HUDEP-2 (cell line): ENCODE results near the gene DNAJC6.

ENCODE experiments used
- DNase-seq, 76 experiments: peaks; one replicate each; lab custom pipeline; 2025; ENCODE audit not compliant: unreplicated experiment in 76 of 76; lab: John Stamatoyannopoulos, UW

The DNAJC6 gene

DNA sequence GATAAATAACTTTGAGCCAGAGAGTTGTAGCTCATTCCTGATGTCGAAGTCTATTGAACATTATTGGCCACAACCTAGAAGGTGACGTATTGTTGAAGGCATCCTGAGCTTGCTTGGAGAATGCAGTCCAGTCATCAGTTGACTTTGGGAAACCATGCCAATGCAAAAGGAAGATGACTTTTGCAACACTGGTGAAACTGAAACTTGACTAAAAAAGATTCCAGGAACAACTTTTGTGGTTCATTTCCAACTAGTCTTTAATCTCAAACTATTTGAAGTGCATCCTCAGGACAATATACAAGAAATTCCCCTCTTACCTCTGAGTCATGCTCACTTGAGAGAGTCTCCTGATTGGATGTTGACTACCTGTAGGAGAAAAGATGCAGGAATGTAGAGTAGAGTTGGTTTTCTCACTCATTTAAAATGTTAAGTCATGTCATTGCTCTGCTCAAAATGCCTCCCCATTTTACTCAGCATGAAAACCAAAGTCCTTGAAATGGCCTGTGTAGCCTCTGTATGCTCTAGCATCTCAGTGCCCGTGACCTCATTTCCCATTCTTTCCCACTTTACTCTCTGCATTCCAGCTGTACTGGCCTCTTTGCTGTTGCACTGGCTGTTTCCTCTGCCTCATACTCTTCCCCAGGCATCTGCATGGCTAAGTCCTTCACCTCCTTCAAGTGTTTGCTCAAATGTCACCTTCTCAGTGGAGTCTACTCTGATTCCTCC lies 86.7 kb downstream of the DNAJC6 start:
- no peak for DNase-seq

DNA sequence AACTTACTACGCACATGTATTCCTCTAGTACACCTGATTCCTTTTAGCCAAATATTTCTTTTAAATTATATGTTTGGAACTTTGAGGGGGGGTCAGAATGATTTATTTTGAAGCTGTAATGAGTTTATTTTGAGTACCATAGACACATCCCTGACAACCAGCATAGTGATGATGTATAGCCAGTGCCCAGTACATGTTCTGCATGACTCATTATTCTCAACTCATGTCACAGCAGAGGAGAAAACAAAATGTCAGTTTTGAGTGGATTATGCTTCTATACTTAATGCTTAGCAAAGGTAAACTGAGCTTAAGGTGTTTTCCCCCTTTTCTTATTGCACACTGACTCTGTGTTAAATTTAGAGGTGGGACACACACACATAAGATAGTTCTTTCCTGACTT lies 88.7 kb downstream of the DNAJC6 start:
- DNase-seq: no peak

- DNase-seq: no peak
Measured at GRCh38 chr1:65399003-65399402, 89.7 kb downstream of the DNAJC6 start.

GRCh38 chr1:65401612-65402011 lies 92.3 kb downstream of the DNAJC6 start:
- no peak for DNase-seq

DNA sequence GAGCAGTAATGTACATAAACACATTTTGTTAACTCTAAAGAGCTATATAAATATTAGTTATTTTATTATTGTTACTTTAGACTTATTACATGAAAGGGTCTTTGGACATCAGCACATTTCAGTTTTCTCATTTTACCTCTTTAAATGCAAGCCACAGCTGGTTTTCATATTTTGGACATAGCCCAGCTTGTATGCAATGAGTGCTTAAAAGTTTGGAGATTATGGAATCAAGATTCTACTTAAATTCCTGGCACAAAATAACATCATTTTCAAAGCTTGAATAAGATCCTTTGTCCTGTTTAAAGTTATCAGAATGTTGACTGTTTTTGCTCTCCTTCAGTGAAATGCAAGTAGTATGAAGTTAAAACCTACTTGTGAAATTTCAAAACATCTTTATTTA lies 95.6 kb downstream of the DNAJC6 start:
- DNase-seq: no peak

DNA sequence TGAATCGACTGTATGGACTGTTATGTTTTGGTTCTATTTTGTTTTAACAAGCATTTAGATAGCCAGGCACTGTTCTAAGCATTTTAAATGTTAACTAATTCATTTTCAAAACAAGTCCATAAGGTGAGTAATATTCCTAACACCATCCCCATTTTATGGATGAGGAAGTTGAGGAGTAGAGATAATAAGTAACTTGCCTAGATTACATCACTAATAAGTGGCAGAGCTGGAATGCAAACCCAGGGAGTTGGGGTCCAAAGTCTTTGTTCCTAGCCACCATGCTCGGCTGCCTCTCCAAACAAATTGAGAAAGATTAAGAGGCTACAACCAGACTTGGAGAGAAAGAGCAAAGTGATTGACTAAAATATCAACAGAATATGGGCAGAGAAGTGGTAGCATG lies 98.5 kb downstream of the DNAJC6 start:
- DNase-seq: no peak

DNA sequence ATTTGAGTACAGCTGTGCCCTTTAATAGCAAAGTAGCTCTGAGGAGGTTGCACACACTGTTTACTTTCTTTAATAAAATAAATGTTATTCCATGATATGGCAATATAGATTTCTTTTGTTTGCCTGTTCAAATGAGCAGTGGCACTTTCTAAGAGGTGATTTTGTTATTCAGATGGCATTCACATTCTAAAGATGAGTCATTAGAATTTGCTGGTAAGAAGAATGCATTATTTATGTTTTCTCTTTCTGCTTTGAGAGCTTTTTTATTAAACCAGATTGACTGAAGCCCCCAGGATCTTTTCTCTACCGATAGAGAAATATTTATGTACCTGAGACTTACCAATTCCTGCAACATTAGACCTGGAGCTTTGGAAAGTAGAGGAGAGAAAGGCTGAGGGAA lies 100.0 kb downstream of the DNAJC6 start:
- DNase-seq: no peak

DNA sequence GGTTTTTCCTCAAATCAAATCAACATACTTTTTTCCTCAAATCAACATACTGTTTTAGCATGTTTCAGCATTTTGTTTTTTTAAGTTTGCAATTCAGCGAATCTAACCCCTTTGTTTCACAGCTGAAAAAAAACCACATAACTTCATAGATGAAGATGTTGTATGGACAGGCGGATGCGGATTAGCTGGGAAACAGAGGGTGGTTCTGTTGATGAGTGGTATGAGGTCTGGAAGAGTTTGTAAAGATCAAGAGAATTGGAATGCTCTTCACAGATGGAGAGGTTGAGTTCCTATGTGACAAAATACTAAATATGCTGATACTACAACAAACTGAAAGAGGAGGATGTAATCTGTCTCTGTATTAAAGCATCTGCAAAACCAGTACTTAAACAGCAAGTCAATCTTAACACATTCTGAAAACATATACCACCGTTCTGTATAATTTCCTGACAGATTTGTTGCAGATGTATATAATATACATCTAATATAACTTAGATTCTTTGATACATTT lies 100.5 kb downstream of the DNAJC6 start:
- DNase-seq: no peak

DNA sequence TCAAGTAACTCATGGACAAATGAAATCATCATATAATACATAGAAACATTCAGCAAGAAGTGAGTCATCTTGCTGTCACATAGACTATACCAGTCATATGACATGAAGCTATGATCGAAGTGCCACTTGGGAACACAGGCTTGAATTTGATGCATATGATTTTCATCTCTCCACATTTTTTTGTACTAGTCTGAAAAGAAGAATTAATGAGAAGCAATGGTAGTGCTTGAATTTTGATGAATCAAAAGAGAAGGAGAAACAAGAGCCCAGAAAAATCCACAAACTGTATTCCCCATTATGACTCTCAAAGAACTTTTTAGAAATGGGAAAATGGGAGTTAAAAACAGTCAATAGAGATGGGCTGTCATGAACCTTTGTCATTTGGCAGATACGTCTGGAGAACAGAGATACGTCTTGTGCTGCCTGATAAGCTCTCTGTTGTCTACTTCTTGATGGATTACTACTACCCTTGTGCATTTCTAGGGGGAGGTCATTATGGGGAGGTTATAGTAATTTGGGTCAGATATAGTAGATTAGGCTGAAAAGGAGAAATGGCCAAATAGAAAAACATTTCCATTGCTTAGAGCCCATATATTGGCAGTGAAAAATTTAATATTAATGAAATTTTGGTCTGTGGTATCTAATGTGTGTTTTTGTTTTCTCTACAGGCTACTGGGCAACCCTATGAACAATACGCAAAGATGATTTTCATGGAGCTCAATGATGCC lies 103.1 kb downstream of the DNAJC6 start:
- peak in 65 of 76 experiments; percentile 2 to 94 (median 66) for DNase-seq

- no peak for DNase-seq
Measured at GRCh38 chr1:65412984-65413375, 103.6 kb downstream of the DNAJC6 start.

DNA sequence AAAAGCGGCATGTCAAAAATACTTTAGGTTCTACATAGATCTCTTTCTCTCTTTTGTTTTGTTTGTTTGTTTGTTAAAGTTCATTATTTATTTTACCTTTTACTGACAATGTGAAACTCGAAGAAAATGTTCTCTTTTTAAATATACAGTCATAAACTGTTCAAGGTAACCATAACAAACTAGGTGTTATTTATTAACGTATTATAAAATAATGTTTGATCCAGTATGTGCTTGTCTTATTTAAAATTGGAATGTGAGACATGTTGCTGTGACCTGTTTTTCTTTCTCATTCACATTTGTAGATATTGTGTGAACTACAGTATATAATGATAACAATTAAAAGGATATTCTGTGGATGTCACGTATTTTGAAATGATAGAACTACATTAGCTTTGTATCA lies 105.2 kb downstream of the DNAJC6 start:
- no peak for DNase-seq

- no peak for DNase-seq
Measured at GRCh38 chr1:65416767-65417166, 107.4 kb downstream of the DNAJC6 start.

GRCh38 chr1:65417729-65418128 lies 108.4 kb downstream of the DNAJC6 start:
- DNase-seq: no peak

DNA sequence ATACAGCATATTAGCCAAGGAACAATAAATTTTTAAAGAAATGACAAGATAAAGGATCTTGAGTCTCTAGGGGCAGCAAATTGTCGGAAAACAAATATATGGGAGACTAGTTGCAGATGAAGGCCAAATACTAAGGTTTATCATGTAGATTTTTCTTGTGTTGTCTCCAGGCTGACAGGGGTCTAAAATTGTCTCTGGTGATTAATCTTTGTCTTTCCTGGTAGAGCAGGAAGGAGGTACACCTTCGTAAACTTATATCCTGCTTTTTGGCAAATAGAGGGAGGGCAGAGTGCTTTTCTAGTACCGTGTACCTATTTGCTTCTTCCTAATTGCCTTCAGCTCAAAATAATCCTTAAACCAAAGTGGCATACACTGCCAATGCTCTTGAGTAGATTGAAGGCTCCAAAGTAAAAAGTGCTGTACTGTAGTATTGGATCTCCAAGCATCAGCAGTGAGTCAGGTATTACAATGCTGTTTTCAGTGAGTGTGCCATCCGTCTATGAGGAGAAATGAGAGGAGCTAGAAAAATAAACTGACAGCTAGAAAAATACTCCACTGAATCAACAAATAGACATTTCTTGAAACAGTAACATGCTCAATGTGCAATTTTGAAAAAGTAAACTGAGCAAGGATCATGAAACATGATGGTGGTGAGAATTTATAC lies 109.3 kb downstream of the DNAJC6 start:
- peak in 1 of 76 experiments; percentile 8 for DNase-seq

DNA sequence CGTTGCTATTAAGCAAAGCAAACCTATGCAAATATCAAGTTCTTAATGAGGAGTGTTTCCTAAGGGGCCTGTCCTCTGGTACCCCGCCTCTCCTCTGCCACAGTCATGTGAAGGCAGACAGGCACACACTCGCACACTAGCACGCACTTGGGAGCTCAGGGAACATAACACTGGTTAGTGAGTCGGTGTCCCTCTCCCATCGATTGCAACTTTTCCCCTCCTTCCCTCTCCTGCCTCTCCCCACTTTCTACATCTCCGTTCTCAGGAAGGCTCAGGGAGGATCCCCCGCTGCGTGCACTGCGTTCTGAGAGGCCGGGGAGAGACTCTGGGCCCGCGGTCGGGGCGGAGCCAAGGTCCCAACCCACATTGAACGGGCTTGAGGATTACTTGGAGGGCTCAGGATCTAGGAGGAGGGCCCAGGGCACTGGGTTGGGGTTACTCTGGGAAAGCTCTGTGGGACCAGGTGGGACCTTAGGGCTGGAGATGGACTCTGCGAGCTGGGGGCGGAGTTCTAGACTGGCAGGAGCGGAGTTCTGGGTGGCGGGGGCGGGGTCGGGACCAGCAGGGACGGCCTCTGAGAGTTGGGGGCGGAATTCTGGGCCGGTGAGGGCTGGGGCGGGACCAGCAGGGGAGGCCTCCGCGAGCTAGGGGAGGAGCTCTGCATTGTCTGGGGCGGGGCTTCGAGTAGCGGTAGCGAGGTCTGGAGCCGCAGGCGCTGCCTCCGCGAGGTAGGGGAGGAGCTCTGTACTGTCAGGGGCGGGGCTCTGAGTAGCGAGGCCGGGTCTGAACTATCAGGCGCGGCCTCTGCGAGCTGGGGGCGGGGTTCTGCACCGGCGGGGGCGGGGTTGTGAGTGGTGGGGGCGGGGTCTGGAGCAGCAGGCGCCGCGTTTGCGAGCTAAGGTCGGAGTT lies 110.6 kb downstream of the DNAJC6 start:
- peak; percentile 59 to 100 (median 98) for DNase-seq

GRCh38 chr1:65420590-65421350 lies 111.4 kb downstream of the DNAJC6 start, which contains the start of the genes LEPR and LEPROT:
TSS of gene LEPR (plus strand) at chr1:65420668. CDS start at chr1:65565566, 144,898 bp downstream.
TSS of gene LEPROT (plus strand) at chr1:65420668. CDS start at chr1:65420725, 57 bp downstream.
- peak in 15 of 76 experiments; percentile 19 to 98 (median 78) for DNase-seq

DNA sequence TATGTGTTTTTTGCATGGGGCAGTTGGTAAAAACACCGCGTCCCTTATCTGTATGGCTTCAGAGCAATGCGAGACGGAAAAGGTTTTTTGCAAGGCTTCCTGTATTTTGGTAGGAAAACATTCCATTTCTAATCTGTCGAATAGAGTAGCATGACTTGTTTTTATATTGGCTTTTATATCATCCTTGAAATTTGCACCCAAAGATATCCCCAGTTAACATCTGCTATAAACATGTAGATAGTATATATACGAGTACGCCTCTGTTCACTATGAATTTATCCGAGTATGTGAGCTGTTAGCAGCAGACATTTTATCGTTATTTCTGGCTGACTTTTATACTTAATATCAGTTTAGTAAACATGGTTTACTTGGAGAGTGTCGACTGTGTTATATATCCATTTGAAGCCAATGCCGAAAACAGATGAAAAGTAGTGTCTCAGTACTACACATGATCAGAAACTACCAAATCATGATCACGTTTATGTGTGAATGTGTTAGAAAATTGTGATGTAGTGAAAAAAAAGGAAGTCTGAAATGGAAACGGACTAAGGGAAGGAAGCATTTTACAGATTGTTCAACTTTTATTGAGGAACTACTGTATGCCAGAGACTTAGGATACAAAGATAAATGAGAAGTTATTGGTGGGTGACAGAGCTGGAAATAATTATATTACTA lies 112.1 kb downstream of the DNAJC6 start:
- peak in 14 of 76 experiments; percentile 19 to 63 (median 40) for DNase-seq

DNA sequence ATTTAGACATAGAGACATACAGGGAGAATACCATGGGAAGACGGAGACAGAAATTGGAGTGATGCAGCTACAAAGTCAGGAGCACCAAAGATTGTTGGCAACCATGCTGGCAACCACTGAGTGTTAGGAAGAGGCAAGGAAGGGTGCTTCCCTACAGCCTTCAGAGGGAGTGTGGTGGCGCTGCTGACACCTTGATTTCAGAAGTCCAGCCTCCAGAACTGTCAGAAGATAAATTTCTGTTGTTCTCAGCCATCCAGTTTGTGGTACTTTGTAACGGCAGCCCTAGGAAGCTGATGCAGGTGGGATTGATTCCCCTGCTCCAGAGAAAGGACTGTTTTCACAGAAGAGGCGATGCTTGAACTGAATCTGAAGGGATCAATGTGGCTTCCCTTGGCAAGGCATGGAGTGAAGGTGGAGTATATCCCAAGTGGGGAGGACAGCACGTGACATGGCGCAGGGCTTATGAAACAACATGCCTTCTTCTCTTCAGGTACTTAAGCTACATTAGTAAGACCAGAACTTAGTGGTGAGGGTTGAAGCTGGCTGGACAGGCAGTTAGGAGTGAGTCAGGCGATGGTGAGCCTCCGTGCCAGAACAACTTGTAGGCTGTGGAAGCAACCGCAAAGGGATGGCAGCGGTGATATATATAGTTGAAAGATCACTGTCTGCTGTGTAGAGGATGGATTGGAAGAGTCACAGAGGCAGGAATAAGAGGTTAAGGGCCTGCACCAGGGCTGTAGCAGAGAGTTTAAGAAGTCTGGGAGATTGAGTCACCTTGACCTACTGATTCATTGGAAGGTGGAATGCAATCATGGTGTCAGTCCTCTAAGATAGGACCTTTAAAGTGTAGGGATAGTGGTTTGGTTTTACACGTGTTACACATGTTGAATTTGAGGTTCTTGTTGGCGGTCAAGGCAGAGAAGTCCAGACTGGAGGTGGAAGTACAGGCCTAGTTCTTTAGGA lies 113.2 kb downstream of the DNAJC6 start:
- peak in 55 of 76 experiments; percentile 11 to 68 (median 31) for DNase-seq
